ENCODE results near the gene TLR8.

DNA sequence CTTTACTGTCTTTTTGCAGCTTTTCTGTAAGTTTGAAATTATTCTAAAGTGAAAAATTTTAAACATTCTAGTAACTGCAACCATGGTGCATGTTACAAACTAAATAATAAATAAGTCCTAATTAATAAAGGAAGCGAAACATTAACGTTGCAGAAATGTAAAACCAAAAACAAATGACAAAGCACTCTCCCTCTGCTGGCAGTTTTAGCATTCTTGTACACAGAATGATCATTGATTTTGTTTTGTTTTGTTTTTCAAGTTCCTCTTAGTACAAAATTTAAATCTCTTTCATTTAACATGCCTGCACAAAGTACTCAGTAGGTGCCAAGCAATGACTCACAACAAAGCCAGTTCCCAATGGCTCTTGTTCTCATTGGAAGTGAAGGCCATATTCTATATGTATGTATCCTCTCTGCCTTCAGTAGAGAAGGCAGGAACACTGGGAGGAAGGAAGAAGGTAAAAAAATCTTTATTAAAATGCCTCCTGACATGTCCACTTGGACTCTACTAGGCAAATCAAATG is 54.8 kb downstream of the TLR8 start:
- TF ChIP-seq TAF1 (IDR thresholded peaks at IDR 0.05; ENCODE audit: borderline replicate concordance, insufficient read depth, low read length): no peak
- TF ChIP-seq POLR2AphosphoS5 (IDR thresholded peaks at IDR 0.05; ENCODE audit: low read depth, low read length): no peak
